ENCODE data around the gene SNX8. TPM values are rescaled to one million over a fixed set of nuclear protein-coding genes. Genes with fewer than 3 reads are reported as not detected.

Gene SNX8
- total and polyA plus RNA-seq, 4 donors = 24.6 to 54.6 (median 45.8) TPM

DNA sequence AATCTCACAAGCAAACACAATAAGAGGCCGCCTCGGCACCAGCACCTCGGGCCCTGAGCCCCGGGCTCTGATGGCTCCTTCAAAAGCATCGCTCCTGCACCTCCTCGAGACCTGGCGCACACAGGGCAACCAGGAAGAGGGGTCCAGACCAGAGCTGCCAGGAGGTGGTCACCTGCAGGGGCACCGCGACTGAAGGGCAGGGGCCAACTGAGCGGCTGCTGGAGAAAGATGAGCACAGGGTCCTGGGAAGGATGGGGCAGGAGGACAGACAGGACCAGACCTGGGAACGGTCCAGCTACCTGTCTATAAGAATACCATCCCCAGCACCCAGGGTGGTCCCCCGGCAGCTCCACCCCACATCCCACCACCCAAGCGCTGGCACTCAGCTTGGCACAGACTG, 102.3 kb downstream of the SNX8 start:
- Histone ChIP-seq H3K4me1 (ENCODE audit: control insufficient read depth in 5 of 5, insufficient read depth in 5 of 5, low read length in 5 of 5) (no peaks in the 10 kb centered on the region), H3K36me3 (ENCODE audit: control insufficient read depth in 4 of 4, insufficient read depth in 4 of 4, low read length in 4 of 4) (peaks cover 9 to 66% (median 41%) of the 10 kb centered on the region in 4 donors), H3K27me3 (ENCODE audit: control insufficient read depth in 3 of 3, insufficient read depth in 3 of 3, low read length in 2 of 3) (no peaks in the 10 kb centered on the region), H3K9me3 (ENCODE audit: control insufficient read depth in 4 of 4, insufficient read depth in 3 of 4, low read length in 3 of 4) (peaks cover 0 to 4% (median 0%) of the 10 kb centered on the region in 4 donors), H3K27ac (ENCODE audit: low read depth in 1 of 2, low read length in 1 of 2) (no peak overlapping the region), H3K9ac (ENCODE audit: insufficient read depth in 1 of 2, low read length in 2 of 2) (no peak overlapping the region), H3K4me3 (no peak overlapping the region)
- 96 to 97% methylated on average over 13 of the region's 13 CpGs for WGBS, 2 donors
- DNase-seq (peak in 1 of 3 donors; percentile 5), ATAC-seq (ENCODE audit: insufficient read depth, low FRiP score) (no peak)
- TF ChIP-seq CTCF (IDR thresholded peaks at IDR 0.05; ENCODE audit: control extremely low read depth, extremely low read depth) = no peak

GRCh38 chr7:2211259-2211880, 102.9 kb downstream of the SNX8 start:
- H3K36me3 ChIP-seq (ENCODE audit: control insufficient read depth in 4 of 4, insufficient read depth in 4 of 4, low read length in 4 of 4) = peaks cover 9 to 64% (median 38%) of the 10 kb centered on the region in 4 donors
- no peaks in the 10 kb centered on the region for H3K27me3 ChIP-seq (ENCODE audit: control insufficient read depth in 3 of 3, insufficient read depth in 3 of 3, low read length in 2 of 3)
- DNase-seq (peak in 1 of 3 donors; percentile 6), ATAC-seq (ENCODE audit: insufficient read depth, low FRiP score) (no peak)
- no peaks in the 10 kb centered on the region for H3K4me1 ChIP-seq (ENCODE audit: control insufficient read depth in 5 of 5, insufficient read depth in 5 of 5, low read length in 5 of 5)
- TF ChIP-seq CTCF (IDR thresholded peaks at IDR 0.05; ENCODE audit: control extremely low read depth, extremely low read depth) = no peak
- H3K9ac ChIP-seq (ENCODE audit: insufficient read depth in 1 of 2, low read length in 2 of 2) = no peak overlapping the region
- H3K27ac ChIP-seq (ENCODE audit: low read depth in 1 of 2, low read length in 1 of 2) = no peak overlapping the region
- WGBS, 2 donors = 92 to 94% methylated on average over 15 of the region's 15 CpGs
- H3K9me3 ChIP-seq (ENCODE audit: control insufficient read depth in 4 of 4, insufficient read depth in 3 of 4, low read length in 3 of 4) = peaks cover 0 to 4% (median 0%) of the 10 kb centered on the region in 4 donors
- no peak overlapping the region for H3K4me3 ChIP-seq

- no peak overlapping the region for H3K27ac ChIP-seq (ENCODE audit: low read depth in 1 of 2, low read length in 1 of 2)
- H3K4me3 ChIP-seq = no peak overlapping the region
- H3K27me3 ChIP-seq (ENCODE audit: control insufficient read depth in 3 of 3, insufficient read depth in 3 of 3, low read length in 2 of 3) = no peaks in the 10 kb centered on the region
- no peak overlapping the region for H3K9ac ChIP-seq (ENCODE audit: insufficient read depth in 1 of 2, low read length in 2 of 2)
- no peak for ATAC-seq (ENCODE audit: insufficient read depth, low FRiP score)
- DNase-seq = peak in 1 of 3 donors; percentile 10
- peaks cover 0 to 4% (median 0%) of the 10 kb centered on the region in 4 donors for H3K9me3 ChIP-seq (ENCODE audit: control insufficient read depth in 4 of 4, insufficient read depth in 3 of 4, low read length in 3 of 4)
- TF ChIP-seq CTCF (IDR thresholded peaks at IDR 0.05; ENCODE audit: control extremely low read depth, extremely low read depth) = no peak
- WGBS, 2 donors = 96 to 97% methylated on average over 30 of the region's 30 CpGs
- H3K36me3 ChIP-seq (ENCODE audit: control insufficient read depth in 4 of 4, insufficient read depth in 4 of 4, low read length in 4 of 4) = peaks cover 8 to 58% (median 35%) of the 10 kb centered on the region in 4 donors
- no peaks in the 10 kb centered on the region for H3K4me1 ChIP-seq (ENCODE audit: control insufficient read depth in 5 of 5, insufficient read depth in 5 of 5, low read length in 5 of 5)
Measured at GRCh38 chr7:2210551-2211258, 103.5 kb downstream of the SNX8 start.

Data from lung (tissue), 12 donors.